GM12864 (cell line): ENCODE results near the gene DCTN2.

ENCODE experiments used
- DNase-seq: peaks from one replicate; pipeline ENCODE4 v3.0.0-alpha.2; 2011; ENCODE audit warnings: low read depth
- H3K4me3 ChIP-seq: 2 replicates; pipeline ENCODE4 v1.5.1; 2011; ENCODE audit warnings: mild to moderate bottlenecking, low read depth, low read length, control low read depth
- TF ChIP-seq, protein P1 (sequence below): IDR thresholded peaks from 2 replicates; pipeline ENCODE4 v1.5.1; 2011; ENCODE audit warnings: low read depth, mild to moderate bottlenecking, moderate library complexity, low read length, control low read depth, inconsistent platforms; ENCODE audit errors: missing control alignments

DCTN2 gene

GRCh38 chr12:57539134-57539768, 7.7 kb downstream of the DCTN2 start:
- no peak for DNase-seq

DNA sequence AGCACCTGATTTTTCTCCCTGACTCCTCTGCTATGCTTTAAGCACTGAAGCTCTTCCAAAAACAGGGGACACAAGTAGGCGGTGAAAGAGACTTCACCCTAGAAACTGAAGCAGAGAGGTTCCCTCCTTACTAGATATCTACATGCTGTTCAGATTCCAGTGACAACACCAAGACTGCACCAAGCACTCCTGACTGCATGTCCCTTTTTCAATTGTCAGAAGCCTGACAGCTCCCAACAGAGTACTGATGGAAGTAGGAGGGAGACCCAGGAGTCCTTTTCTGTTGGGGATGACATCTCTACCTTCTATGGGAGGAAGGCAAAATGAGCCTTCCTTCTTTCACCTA, 10.4 kb downstream of the DCTN2 start:
- no peak for DNase-seq
- TF ChIP-seq, protein P1, sequence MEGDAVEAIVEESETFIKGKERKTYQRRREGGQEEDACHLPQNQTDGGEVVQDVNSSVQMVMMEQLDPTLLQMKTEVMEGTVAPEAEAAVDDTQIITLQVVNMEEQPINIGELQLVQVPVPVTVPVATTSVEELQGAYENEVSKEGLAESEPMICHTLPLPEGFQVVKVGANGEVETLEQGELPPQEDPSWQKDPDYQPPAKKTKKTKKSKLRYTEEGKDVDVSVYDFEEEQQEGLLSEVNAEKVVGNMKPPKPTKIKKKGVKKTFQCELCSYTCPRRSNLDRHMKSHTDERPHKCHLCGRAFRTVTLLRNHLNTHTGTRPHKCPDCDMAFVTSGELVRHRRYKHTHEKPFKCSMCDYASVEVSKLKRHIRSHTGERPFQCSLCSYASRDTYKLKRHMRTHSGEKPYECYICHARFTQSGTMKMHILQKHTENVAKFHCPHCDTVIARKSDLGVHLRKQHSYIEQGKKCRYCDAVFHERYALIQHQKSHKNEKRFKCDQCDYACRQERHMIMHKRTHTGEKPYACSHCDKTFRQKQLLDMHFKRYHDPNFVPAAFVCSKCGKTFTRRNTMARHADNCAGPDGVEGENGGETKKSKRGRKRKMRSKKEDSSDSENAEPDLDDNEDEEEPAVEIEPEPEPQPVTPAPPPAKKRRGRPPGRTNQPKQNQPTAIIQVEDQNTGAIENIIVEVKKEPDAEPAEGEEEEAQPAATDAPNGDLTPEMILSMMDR, result no peak
- no peak overlapping the region for H3K4me3 ChIP-seq

More at GRCh38 chr12:57539134-57539768, 7.7 kb downstream of the DCTN2 start:
- H3K4me3 ChIP-seq, result no peak overlapping the region
- TF ChIP-seq, protein P1, result no peak

DNA sequence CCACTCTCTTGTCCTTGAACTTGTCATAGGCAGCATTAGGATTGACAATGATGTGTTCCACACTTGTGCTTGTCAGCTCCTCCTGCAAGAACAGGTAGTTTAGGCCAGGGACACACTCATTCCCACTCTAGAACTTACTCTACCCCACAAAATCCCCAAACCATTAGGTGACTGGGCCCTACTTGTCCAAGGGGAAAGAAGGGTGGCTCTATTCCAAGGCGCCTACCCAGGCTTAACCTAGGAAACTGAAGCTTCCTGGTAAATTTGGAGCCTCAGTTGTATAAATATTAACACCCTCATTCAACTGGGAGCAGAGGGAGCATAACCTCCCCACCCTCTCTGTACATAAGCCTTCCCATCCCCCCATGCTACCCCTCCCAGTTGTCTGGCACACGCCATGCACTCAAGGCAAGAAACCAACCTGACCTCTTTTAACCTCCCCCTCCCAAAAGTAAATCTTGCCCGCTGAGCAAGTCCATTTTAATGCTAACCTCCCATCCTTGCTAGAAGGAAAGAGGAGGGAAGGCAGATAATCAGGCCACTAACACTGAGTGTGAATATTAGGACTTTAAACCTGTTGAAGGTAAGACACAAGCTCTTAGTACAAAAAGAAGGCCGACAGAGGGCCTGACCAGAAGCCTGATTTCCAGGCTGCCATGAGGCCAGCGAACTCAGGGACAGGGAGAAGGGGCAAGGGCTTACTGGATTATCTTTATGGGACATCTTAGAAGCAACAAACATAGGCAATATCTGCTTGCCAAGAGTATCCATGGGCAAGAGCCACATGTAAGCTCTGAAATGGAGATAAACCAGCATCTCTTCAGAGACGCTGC, 11.0 kb downstream of the DCTN2 start:
- TF ChIP-seq, protein P1, result no peak
- H3K4me3 ChIP-seq, result no peak overlapping the region
- DNase-seq, result no peak

- TF ChIP-seq, protein P1, result no peak
- no peak overlapping the region for H3K4me3 ChIP-seq
- no peak for DNase-seq
These were observed 11.9 kb downstream of the DCTN2 start for GRCh38 chr12:57534991-57535543.

DNA sequence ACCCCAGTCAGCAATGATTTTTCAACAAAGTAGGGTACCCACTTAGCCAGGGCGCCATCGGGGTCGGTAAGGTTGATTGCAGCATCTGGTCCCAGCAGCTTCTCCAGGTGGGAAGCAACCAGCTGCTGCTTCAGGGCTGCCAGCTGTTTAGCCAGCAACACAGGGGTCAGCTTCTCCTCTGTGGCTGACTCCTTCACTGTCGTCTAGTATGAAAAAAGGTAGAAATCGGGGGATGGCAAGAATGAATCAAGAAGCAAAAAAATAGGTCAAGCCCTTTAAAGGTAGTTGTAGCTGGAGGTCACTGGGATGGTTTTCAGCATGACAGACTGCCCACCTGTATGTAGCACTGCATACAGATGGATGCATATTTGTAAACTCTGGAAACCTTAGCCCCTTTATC, 12.7 kb downstream of the DCTN2 start:
- no peak for DNase-seq
- TF ChIP-seq, protein P1, result no peak
- no peak overlapping the region for H3K4me3 ChIP-seq

DNA sequence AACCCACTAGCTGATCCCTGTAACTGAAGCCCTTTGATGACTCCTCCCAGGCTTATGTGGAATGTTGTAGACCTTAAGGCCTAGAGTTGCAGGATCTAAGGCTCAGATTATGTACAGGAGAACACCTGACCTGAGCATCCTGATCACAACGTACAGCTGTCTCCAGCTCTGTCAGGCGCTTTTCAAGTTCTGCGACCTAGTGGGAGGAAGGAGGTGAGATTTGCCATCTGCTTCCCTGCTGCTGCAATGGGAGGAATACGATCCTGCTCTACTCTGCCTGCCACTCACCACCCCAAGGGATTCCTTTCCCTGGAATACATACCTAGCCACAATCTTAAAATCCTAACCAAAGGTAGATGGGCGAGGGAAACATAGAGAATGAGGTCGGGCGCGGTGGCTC, 13.9 kb downstream of the DCTN2 start:
- H3K4me3 ChIP-seq, result no peak overlapping the region
- TF ChIP-seq, protein P1, result no peak
- no peak for DNase-seq

DNA sequence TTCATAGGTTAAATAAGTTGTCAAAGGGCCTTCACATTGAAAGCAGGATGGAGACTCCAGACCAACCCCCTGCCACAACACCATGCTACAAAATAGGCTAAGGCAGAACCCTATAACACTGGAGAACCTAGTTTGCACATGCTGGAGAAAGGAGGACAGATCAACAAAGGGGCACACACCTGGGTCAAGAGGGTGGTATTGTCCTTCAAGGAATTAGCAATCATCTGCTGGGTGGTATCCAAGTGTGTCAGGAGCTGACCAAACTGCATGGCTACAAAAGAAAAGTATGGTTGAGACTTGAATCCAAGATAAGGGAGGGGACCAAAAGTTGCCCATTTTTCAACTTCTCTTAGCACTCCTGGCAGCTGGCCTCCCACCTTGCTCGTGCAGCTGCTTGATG, 15.2 kb downstream of the DCTN2 start:
- TF ChIP-seq, protein P1, result no peak
- no peak overlapping the region for H3K4me3 ChIP-seq
- DNase-seq, result no peak
